HG03280 (cell line): Measurements from ENCODE around the gene CDR2.

ENCODE experiments used
- ATAC-seq: cut with Tn5 transposase; IDR thresholded peaks from one replicate; pipeline ENCODE4 v1.9.1; 2021; ENCODE audit warnings: mild to moderate bottlenecking, moderate library complexity; ENCODE audit not compliant: unreplicated experiment

Gene CDR2

GRCh38 chr16:22325598-22326368, 48.6 kb downstream of the CDR2 start:
- no peak for ATAC-seq

DNA sequence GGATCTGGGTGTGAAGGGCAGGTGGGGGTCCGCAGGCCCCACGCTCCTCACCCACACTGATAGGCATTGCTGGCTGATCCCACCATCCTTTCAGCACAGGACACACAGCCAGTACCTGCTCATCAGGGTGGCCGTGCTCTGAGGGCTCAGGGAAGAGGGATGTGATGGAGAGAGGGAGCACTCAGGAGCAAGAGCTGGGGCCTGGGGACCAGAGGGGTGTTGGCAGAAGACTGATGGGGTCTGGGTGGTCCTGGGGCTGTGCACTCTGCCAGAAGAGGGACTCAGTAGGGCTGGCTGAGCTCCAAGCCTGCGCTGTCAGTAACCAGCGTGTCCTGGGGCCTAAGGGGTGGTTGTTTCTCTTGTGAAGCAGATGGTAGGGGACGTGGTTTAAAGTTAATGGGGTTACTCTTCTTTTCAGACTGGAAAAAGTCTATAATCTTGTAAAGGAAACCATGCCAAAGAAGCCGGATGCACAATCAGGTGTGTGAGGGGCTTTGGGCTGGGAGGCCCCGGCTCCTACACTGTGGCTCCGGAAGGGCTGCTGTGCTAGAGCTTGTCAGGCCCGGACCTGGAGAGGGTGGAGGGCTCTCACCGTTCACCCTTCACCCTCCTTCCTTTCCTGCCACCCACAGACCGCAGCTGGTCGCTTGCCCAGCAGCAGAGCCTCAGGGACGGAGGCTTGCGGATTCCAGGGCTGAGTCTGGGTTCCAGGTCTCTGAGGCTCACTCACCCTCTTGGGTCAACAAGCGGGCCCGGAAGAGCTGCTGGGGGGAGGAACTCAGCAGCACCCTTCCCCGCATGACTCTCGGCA, 49.4 kb downstream of the CDR2 start:
- no peak for ATAC-seq

DNA sequence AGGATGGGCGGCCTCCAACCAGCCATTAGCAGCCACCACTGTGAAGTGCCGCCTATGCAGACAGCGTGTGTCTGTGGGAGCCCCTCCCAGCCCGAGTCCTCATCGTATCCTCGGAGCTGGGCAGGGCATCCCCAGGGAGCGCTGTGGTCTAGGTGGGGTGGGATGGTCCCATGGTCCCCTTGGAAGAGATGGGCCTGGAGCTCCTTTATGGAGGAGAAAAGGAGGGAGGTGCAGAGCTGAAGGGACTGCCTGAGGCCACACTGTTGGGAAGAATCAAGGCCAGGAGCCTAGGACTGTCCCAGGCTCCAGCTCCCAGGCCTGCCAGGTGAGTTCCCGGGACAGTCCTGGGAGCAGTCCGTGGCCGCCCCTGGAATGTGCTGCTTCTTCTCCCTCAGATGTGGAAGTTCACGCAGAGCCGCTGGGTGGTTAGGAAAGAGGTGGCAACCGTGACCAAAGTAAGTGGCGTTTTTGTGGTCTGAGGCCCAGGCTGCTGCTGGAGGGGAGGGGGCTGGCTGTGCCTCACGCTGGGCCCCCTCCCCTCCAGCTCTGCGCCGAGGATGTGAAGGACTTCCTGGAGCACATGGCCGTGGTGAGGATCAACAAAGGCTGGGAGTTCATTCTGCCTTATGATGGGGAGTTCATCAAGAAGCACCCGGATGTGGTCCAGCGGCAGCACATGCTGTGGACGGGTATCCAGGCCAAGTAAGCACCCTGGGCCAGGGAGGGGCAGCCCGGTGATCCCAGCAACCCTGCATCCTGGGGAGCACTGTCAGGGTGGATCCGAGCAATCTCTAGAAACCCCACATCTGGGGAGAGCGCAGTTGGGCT, 50.2 kb downstream of the CDR2 start:
- ATAC-seq: no peak

DNA sequence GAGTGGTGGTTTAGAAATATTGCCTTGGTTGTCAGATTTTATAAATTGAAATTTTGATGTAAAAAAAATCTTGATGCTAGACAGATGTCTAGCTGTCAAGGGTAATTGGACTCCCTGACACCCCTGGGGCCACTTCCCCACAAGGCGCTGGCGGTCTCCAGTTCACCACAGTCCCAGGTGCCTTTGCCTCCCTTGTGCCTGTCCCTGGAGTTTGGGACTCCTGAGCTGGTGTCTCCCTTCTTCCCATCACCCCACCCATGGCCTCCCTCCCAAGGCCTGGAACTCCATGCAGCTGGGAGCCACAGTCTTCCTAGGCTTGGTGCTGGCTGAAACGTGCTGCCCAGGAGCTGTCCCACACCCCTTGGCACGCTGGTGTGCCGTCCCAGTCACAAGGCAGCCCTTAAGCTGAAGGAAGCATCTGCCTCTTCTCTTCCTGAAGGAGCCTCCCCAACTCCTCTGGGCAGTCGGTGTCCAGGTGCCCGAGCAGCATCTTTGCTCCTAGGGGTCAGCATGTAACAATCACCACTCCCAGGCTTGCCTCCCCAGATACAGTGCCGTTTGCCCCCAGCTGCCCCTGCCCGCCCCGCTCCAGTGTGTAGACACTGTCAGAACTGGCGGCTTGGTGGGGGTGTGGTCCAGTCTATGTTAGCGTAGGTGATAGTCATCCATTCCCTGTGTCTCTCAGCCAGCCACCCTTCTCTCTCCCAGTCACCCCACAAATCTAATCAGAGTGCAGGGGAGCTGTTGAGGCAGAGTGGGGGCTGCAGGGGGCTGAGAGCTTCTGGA, 51.1 kb downstream of the CDR2 start:
- ATAC-seq: no peak

GRCh38 chr16:22322741-22323140, 51.7 kb downstream of the CDR2 start:
- no peak for ATAC-seq

DNA sequence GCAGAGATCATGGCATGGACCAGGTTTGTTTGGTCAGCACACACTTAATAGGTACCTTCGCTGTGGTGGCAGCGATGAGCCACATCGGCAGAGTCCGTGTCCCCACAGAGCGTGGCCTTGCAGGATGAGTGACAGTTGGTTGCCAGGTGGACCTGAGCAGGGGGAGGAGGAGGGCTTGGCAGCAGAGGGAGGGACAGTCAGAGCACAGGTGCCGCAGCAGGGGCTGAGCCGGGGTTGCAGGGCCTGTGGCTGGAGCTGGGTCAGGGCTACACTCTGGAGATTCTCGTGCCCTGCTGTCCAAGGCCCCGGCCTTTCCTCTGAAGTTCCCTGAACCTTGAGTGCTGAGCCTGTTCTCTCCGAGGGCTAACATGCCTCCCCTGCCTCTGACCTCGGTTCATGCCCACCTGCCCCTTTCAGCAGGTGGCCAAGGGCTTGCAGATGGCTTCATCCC, 52.4 kb downstream of the CDR2 start:
- no peak for ATAC-seq

GRCh38 chr16:22321340-22322001, 52.9 kb downstream of the CDR2 start:
- no peak for ATAC-seq

- ATAC-seq: no peak
These were observed 53.7 kb downstream of the CDR2 start for GRCh38 chr16:22320572-22321339.

- ATAC-seq: no peak
These were observed 55.6 kb downstream of the CDR2 start for GRCh38 chr16:22318690-22319358.

GRCh38 chr16:22317625-22318024, 56.8 kb downstream of the CDR2 start:
- ATAC-seq: no peak

GRCh38 chr16:22317001-22317530, 57.4 kb downstream of the CDR2 start:
- ATAC-seq: no peak

GRCh38 chr16:22316411-22316811, 58.0 kb downstream of the CDR2 start:
- no peak for ATAC-seq

GRCh38 chr16:22315979-22316378, 58.4 kb downstream of the CDR2 start:
- no peak for ATAC-seq

DNA sequence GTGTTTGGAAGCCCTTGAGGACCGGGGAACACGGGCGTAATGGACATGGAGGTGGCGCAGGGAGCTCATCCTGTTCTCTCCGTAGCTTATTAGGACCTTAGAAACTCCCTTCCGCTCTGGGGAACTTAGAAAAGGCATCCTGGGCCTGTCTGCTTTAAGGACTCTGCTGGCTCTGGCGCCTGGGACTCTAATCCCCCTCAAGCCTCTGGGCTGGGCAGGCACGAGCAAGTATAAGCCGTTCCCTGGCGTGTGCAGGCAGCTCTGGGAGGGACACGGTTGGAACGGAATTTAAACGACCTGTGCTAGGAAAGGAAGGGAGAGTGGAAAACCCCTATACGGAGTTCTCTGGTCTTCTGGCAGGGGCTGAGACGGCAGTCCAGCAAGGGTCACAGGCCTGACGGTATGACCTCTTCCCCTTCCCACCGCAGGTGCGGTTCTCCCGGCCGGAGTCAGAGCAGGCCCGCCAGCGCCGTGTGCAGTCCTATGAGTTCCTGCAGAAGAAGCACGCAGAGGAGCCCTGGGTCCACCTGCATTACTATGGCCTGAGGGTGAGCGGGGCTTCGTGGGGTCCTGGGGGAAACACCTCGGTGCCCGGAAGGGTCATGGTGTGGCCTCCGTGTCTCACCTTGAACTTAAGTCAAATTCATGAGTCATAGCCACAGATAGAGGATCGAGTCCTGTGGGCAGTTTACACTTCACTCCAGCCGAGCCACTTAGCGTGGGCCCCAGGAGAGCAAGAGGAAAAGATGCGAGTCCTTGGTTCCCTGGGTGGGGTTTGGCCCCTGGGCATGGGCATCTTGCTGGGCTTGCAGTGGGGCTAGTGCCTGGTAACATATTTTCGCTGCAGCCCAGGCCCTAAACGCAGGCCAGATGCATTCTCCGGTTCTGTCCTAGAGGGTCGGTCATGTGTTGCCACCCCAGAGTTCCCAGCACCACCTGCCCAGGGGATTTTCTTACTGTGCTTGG, 59.5 kb downstream of the CDR2 start:
- no peak for ATAC-seq

DNA sequence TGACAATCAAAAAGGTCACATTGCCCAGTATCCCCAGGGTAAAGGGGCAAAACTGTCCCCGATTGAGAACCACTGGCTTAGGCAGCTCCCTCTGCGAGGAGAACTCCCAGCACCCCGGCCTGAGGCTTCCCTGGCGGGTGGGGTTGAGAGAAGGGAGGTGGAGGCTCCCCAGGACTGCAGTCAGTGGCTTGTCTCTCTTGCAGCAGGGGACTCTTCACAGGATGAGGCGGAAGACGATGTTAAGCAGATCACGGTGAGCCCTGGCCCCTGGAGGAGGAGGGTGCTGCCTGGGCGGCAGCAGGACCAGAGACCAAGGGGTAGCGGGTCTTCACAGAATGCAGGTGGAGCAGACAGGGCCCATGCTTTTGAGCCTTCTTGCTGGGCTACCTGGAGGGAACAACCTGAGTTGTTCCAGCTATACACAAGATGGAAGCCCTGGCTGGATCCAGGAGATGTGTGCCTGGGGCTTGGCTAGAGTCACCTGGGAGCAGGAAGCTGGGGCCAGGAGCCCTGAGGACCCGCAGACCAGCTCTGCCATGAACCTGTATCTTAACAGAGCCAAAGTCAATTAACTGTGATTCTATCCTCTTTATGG, 60.4 kb downstream of the CDR2 start:
- ATAC-seq: no peak

DNA sequence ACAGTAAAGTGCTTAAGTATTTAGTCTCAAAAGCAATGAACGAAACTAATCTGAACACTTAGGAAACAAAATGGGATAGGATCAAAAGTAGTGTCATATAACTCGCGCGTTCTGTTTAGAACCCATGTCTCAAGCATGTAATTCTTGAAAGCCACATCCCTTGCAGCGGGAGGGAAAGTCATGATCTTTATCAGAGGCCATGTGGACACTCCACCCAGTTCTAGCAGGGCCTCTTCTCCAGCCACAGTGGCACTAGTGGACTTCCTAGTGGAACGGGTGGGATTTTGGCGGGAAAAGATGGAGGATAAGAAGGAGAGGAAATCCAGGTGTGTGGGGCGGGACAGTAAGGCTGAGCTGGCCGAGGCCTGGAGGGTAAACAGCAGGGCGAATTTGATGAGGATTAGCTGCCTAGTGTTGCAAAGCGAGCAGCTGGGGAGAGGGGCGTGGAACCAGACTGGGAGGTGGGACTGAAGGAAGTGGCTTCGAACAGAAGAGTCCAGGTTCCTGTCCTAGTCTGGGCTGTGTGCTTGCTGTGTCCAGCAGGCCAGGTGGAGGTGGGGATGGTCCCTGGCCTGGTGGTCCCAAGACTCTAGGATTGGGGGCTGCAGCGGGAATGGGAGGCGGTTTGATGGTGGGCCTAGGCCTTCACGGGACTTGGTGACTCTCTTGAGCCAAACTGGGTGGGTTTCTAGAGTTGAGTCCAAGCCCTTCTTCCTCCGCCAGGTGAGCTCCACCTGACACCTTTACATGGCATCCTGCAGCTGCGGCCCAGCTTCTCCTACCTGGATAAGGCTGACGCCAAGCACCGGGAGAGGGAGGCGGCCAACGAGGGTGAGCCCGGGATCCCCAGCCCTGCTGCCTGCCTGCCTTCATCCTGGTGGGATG, 61.3 kb downstream of the CDR2 start:
- no peak for ATAC-seq
